ENCODE results near the gene SNUPN.

DNA sequence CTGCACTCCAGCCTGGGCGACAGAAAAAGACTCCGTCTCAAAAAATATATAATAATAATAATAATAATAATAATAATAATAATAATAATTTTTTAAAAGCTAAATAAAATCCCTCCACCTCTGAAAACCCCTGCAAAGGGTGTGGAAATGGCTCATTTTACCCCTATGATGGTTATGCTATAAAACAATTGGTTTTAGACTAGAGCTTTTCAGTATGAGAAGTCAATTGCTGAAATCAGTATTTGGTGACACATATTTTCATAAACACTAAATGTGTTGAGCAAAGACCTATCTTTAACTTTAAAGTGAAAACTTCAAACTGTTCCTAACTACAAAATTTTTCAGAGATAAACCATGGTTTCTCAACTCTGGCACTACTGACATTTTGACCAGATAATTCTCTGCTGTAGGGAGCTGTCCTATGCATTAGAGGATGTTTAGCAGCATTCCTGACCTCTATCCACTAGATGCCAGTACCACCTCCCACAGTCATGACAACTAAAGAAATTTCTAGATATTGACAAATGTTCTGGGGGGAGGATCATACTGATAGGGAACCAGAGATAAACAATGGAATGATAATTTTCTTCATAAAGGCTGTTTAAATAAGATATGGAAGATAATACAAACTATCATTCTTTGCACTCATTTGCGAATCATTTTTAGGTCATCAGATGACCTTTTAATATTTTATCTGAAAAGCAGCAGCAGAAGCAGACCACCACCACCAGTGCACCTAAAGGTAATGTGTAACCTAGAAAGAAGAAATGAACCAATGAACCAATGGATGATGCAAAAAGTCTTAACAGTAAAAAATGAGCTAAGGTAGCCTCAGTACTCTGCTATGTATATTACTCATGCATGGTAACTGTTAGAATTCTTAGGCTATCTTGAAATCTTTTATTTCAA, 60.2 kb downstream of the SNUPN start:
- TF ChIP-seq POLR2A (IDR thresholded peaks at IDR 0.05; ENCODE audit: low read depth, low read length) (no peak), TAF1 (IDR thresholded peaks at IDR 0.05; ENCODE audit: borderline replicate concordance, low read depth, low read length) (no peak), POLR2AphosphoS5 (IDR thresholded peaks at IDR 0.05; ENCODE audit: low read depth, low read length) (no peak)
